HEK293 (cell line): ENCODE measurements around the gene FAF2.
A peak's percentile ranks its signal among the peaks of the same experiment; 100 is the strongest.

ENCODE experiments used
- CTCF ChIA-PET: fragments of 350-600 bp; formaldehyde crosslinking; extraction: SDS; loops from one replicate; lab custom pipeline; 2021; ENCODE audit warnings: antibody characterized with exemption; lab: Yijun Ruan, JAX
- POLR2A ChIA-PET: fragments of 300-600 bp; formaldehyde crosslinking; extraction: SDS; loops from one replicate; lab custom pipeline; 2020; ENCODE audit warnings: antibody characterized with exemption, inconsistent platforms; lab: Yijun Ruan, JAX
- H3K27ac ChIP-seq: fragments of 200-500 bp; sonication (Bioruptor generic); 2 replicates; pipeline ENCODE4 v1.5.1; 2014; ENCODE audit warnings: low read depth, low read length, control low read depth, inconsistent platforms; ENCODE audit errors: extremely low read depth
- H3K36me3 ChIP-seq, 2 experiments: fragments of 200-500 bp in 1 of 2; sonication (Bioruptor generic) in 1 of 2; 1 replicate in 1 of 2; 2 replicates in 1 of 2; pipeline ENCODE4 v1.5.1; 2014 to 2017; ENCODE audit warnings: inconsistent platforms in 2 of 2, low read length in 2 of 2; ENCODE audit not compliant: control insufficient read depth in 2 of 2, insufficient read depth in 1 of 2
- H3K4me1 ChIP-seq: fragments of 200-500 bp; sonication (Bioruptor generic); 2 replicates; pipeline ENCODE4 v1.5.1; 2014; ENCODE audit warnings: mild to moderate bottlenecking, low read length, inconsistent platforms; ENCODE audit not compliant: control insufficient read depth, insufficient read depth
- H3K4me3 ChIP-seq: 2 replicates; pipeline ENCODE4 v1.5.1; 2011; ENCODE audit warnings: low read depth, mild to moderate bottlenecking, control low read depth, low read length, moderate library complexity
- H3K9me3 ChIP-seq: fragments of 200-500 bp; sonication (Bioruptor generic); 2 replicates; pipeline ENCODE4 v1.5.1; 2014; ENCODE audit warnings: low read depth, low read length, inconsistent platforms; ENCODE audit not compliant: control insufficient read depth, insufficient read depth
- EGR2 ChIP-seq: fragments of 450-650 bp; formaldehyde crosslinking; IDR thresholded peaks from 2 replicates; pipeline ENCODE4 v1.5.1; 2016; ENCODE audit warnings: low read depth, missing biosample characterization, missing genetic modification characterization
- GLIS1 ChIP-seq: fragments of 450-650 bp; formaldehyde crosslinking; IDR thresholded peaks from 2 replicates; pipeline ENCODE4 v1.5.1; 2016; ENCODE audit warnings: missing biosample characterization, missing genetic modification characterization
- GLIS2 ChIP-seq: fragments of 450-650 bp; formaldehyde crosslinking; IDR thresholded peaks from 2 replicates; pipeline ENCODE4 v1.5.1; 2016; ENCODE audit warnings: missing biosample characterization, missing genetic modification characterization
- KLF10 ChIP-seq: fragments of 450-650 bp; IDR thresholded peaks from 2 replicates; pipeline ENCODE4 v1.5.1; 2018; ENCODE audit warnings: missing biosample characterization, mild to moderate bottlenecking, missing genetic modification characterization
- KLF9 ChIP-seq: fragments of 450-650 bp; formaldehyde crosslinking; IDR thresholded peaks from 2 replicates; pipeline ENCODE4 v1.5.1; 2016; ENCODE audit warnings: missing biosample characterization, missing genetic modification characterization, low read depth
- MZF1 ChIP-seq: fragments of 450-650 bp; formaldehyde crosslinking; IDR thresholded peaks from 2 replicates; pipeline ENCODE4 v1.5.1; 2017; ENCODE audit warnings: missing biosample characterization, missing genetic modification characterization, borderline replicate concordance
- SCRT1 ChIP-seq: fragments of 450-650 bp; formaldehyde crosslinking; IDR thresholded peaks from 2 replicates; pipeline ENCODE4 v1.5.1; 2016; ENCODE audit warnings: missing biosample characterization, missing genetic modification characterization, borderline replicate concordance
- SP2 ChIP-seq: fragments of 450-650 bp; formaldehyde crosslinking; IDR thresholded peaks from 2 replicates; pipeline ENCODE4 v1.5.1; 2016; ENCODE audit warnings: missing biosample characterization, missing genetic modification characterization
- SP3 ChIP-seq: fragments of 450-650 bp; formaldehyde crosslinking; IDR thresholded peaks from 2 replicates; pipeline ENCODE4 v1.5.1; 2016; ENCODE audit warnings: missing biosample characterization, missing genetic modification characterization
- TCF7L2 ChIP-seq: IDR thresholded peaks from 2 replicates; pipeline ENCODE4 v1.6.1; 2011; ENCODE audit warnings: low read depth, mild to moderate bottlenecking, inconsistent platforms, low read length, moderate library complexity, borderline replicate concordance
- YY1 ChIP-seq: fragments of 450-650 bp; formaldehyde crosslinking; IDR thresholded peaks from 2 replicates; pipeline ENCODE4 v1.5.1; 2018; ENCODE audit warnings: missing biosample characterization, missing genetic modification characterization
- ZBTB17 ChIP-seq: fragments of 450-650 bp; formaldehyde crosslinking; IDR thresholded peaks from 2 replicates; pipeline ENCODE4 v1.5.1; 2016; ENCODE audit warnings: missing biosample characterization, missing genetic modification characterization
- ZFHX2 ChIP-seq: fragments of 450-650 bp; formaldehyde crosslinking; conservative IDR thresholded peaks from 2 replicates; pipeline ENCODE4 v1.5.1; 2016; ENCODE audit warnings: missing biosample characterization, missing genetic modification characterization
- ZNF155 ChIP-seq: fragments of 450-650 bp; formaldehyde crosslinking; IDR thresholded peaks from 2 replicates; pipeline ENCODE4 v1.5.1; 2016; ENCODE audit warnings: missing biosample characterization, missing genetic modification characterization
- ZNF221 ChIP-seq: fragments of 450-650 bp; formaldehyde crosslinking; IDR thresholded peaks from 2 replicates; pipeline ENCODE4 v1.5.1; 2017; ENCODE audit warnings: missing biosample characterization, missing genetic modification characterization, borderline replicate concordance
- ZNF223 ChIP-seq: fragments of 450-650 bp; formaldehyde crosslinking; IDR thresholded peaks from 2 replicates; pipeline ENCODE4 v1.5.1; 2016; ENCODE audit warnings: missing biosample characterization, missing genetic modification characterization
- ZNF239 ChIP-seq: fragments of 450-650 bp; formaldehyde crosslinking; IDR thresholded peaks from 2 replicates; pipeline ENCODE4 v1.5.1; 2016; ENCODE audit warnings: missing biosample characterization, missing genetic modification characterization
- ZNF266 ChIP-seq: fragments of 450-650 bp; formaldehyde crosslinking; IDR thresholded peaks from 2 replicates; pipeline ENCODE4 v1.5.1; 2016; ENCODE audit warnings: missing biosample characterization, missing genetic modification characterization, low read depth
- ZNF292 ChIP-seq: fragments of 450-650 bp; formaldehyde crosslinking; IDR thresholded peaks from 2 replicates; pipeline ENCODE4 v1.5.1; 2016; ENCODE audit warnings: low read depth, missing biosample characterization, missing genetic modification characterization, borderline replicate concordance
- ZNF48 ChIP-seq: fragments of 450-650 bp; formaldehyde crosslinking; IDR thresholded peaks from 2 replicates; pipeline ENCODE4 v1.5.1; 2016; ENCODE audit warnings: missing biosample characterization, missing genetic modification characterization
- ZNF558 ChIP-seq: fragments of 450-650 bp; formaldehyde crosslinking; IDR thresholded peaks from 2 replicates; pipeline ENCODE4 v1.5.1; 2016; ENCODE audit warnings: missing biosample characterization, missing genetic modification characterization
- ZNF561 ChIP-seq: fragments of 450-650 bp; IDR thresholded peaks from 2 replicates; pipeline ENCODE4 v1.5.1; 2018; ENCODE audit warnings: missing biosample characterization, missing genetic modification characterization, borderline replicate concordance
- ZNF660 ChIP-seq: fragments of 450-650 bp; IDR thresholded peaks from 2 replicates; pipeline ENCODE4 v1.5.1; 2018; ENCODE audit warnings: missing biosample characterization, mild to moderate bottlenecking, missing genetic modification characterization
- ZNF785 ChIP-seq: fragments of 450-650 bp; formaldehyde crosslinking; IDR thresholded peaks from 2 replicates; pipeline ENCODE4 v1.5.1; 2016; ENCODE audit warnings: missing biosample characterization, missing genetic modification characterization
- TF ChIP-seq, protein P1 (sequence below): fragments of 450-650 bp; formaldehyde crosslinking; IDR thresholded peaks from 2 replicates; pipeline ENCODE4 v1.5.1; 2016; ENCODE audit warnings: missing biosample characterization, missing genetic modification characterization
- TF ChIP-seq, protein P2 (sequence below): fragments of 450-650 bp; formaldehyde crosslinking; IDR thresholded peaks from 2 replicates; pipeline ENCODE4 v1.5.1; 2016; ENCODE audit warnings: missing biosample characterization, missing genetic modification characterization
- TF ChIP-seq, protein P3 (sequence below): fragments of 450-650 bp; formaldehyde crosslinking; IDR thresholded peaks from 2 replicates; pipeline ENCODE4 v1.5.1; 2016; ENCODE audit warnings: missing biosample characterization, missing genetic modification characterization
- TF ChIP-seq, protein P4 (sequence below): fragments of 450-650 bp; formaldehyde crosslinking; IDR thresholded peaks from 2 replicates; pipeline ENCODE4 v1.5.1; 2016; ENCODE audit warnings: missing biosample characterization, missing genetic modification characterization

FAF2 gene

DNA sequence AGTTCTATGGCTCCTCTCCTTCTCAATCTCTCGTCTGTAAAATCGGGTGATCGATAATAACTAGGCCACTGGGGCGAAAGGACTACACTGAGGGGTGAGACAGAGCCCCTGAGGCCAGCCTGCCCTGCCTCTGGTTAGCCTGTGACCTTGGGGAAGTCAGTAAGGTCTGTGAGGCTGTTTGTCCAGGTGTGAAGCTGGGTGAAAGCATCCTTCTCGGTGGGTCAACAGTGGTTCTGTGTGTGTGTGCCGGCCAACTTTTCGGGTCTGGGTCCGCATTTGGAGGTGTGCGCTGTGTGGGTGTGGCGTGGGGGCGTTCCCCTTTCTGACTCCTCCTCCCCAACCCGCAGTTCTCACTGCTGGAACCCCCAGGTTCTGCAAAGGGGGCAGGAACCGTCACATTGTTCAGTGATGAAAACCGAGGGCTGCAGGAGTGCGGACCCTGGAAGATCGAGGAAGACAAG is 94.0 kb downstream of the FAF2 start:
- Histone ChIP-seq H3K4me3 (no peak overlapping the region), H3K4me1 (peaks cover 3% of the 10 kb centered on the region; the same call in 1 of the 2 replicates), H3K27ac (peak overlapping the region; percentile 65; the same call in 1 of the 2 replicates), H3K36me3 (no peaks in the 10 kb centered on the region), H3K9me3 (no peaks in the 10 kb centered on the region)
- no peak for TF ChIP-seq ZNF223 (tag by site-specific recombination)
- TF ChIP-seq, protein P1, sequence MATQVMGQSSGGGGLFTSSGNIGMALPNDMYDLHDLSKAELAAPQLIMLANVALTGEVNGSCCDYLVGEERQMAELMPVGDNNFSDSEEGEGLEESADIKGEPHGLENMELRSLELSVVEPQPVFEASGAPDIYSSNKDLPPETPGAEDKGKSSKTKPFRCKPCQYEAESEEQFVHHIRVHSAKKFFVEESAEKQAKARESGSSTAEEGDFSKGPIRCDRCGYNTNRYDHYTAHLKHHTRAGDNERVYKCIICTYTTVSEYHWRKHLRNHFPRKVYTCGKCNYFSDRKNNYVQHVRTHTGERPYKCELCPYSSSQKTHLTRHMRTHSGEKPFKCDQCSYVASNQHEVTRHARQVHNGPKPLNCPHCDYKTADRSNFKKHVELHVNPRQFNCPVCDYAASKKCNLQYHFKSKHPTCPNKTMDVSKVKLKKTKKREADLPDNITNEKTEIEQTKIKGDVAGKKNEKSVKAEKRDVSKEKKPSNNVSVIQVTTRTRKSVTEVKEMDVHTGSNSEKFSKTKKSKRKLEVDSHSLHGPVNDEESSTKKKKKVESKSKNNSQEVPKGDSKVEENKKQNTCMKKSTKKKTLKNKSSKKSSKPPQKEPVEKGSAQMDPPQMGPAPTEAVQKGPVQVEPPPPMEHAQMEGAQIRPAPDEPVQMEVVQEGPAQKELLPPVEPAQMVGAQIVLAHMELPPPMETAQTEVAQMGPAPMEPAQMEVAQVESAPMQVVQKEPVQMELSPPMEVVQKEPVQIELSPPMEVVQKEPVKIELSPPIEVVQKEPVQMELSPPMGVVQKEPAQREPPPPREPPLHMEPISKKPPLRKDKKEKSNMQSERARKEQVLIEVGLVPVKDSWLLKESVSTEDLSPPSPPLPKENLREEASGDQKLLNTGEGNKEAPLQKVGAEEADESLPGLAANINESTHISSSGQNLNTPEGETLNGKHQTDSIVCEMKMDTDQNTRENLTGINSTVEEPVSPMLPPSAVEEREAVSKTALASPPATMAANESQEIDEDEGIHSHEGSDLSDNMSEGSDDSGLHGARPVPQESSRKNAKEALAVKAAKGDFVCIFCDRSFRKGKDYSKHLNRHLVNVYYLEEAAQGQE: no peak
- TF ChIP-seq KLF10 (tag by site-specific recombination): 0 out of 2 replicates have a peak, but pooled peaks have one; percentile 12
- no peak for TF ChIP-seq ZNF558 (tag by site-specific recombination)
- TF ChIP-seq SP2 (tag by site-specific recombination): 0 out of 2 replicates have a peak, but pooled peaks have one; percentile 13
- no peak for TF ChIP-seq ZNF155 (tag by site-specific recombination)
- TF ChIP-seq MZF1 (tag by site-specific recombination): no peak
- peak; percentile 62; the same call in 1 of the 2 replicates for TF ChIP-seq EGR2 (tag by site-specific recombination)
- no peak for TF ChIP-seq SCRT1 (tag by site-specific recombination)
- no peak for TF ChIP-seq TCF7L2
- no peak for TF ChIP-seq ZNF239
- no peak for TF ChIP-seq ZNF660 (tag by site-specific recombination)
- TF ChIP-seq GLIS2 (tag by site-specific recombination): 0 out of 2 replicates have a peak, but pooled peaks have one; percentile 9
- no peak for TF ChIP-seq GLIS1 (tag by site-specific recombination)
- TF ChIP-seq, protein P2, sequence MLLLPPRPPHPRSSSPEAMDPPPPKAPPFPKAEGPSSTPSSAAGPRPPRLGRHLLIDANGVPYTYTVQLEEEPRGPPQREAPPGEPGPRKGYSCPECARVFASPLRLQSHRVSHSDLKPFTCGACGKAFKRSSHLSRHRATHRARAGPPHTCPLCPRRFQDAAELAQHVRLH (tag by site-specific recombination): no peak
- TF ChIP-seq SP3 (tag by site-specific recombination): peak; percentile 54; the same call in 1 of the 2 replicates
- TF ChIP-seq ZFHX2 (tag by site-specific recombination): peak; percentile 62
- no peak for TF ChIP-seq ZNF561 (tag by site-specific recombination)
- TF ChIP-seq ZNF48 (tag by site-specific recombination): no peak
- TF ChIP-seq KLF9 (tag by site-specific recombination): peak; percentile 86
- 0 out of 2 replicates have a peak, but pooled peaks have one; percentile 12 for TF ChIP-seq ZBTB17 (tag by site-specific recombination)
- ChIA-PET POLR2A (no interaction called here), CTCF (interaction anchor here (0.6 to 1.8 kb wide), 3 partner anchors 8 to 114 kb away, joined by 3 to 9 read pairs (median 3); no protein-coding TSS in a partner anchor)

DNA sequence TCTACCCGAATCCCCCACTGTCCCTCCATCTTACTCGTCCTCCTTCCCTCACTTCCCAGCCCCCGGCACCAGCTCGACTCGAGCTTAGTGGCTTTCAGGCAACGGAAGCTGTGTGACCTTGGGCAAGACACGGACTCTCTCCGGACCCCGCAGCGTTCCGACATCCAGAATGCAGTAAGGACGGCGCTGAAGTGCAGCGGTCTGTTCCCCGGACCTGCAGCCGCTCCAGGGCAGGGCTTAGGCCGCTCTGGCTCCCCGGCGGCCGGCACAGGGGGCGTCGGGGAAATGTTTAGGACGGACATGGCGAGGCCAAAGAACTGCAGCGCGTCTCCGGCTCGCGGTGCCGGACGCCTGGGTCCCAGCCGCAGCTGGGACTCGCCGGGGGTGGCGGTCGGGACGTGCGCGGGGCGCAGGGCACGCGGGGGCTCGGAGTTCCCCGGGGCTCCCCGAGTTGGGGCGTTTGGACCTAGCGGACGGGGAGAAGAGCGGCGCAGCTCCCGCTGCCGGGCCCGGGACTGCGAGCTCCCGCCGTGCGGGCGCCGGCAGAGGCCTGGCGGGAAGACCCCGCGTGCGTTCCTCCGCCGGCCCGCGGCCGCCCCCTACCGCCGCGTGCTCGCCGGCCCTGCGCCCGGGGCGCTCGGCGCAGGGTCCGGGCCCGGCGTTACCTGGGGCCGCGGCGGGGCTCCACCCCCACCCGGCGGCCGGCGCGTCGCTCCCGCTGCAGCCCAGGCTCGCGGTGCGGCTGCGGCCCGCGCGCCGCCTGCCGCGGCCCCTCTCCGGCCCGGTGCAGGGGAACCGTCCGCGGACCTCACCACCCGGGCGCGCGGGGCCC is 94.6 kb downstream of the FAF2 start:
- no peaks in the 10 kb centered on the region for H3K9me3 ChIP-seq
- POLR2A ChIA-PET: interaction anchor here (0.6 to 2.0 kb wide), 5 partner anchors 11 to 154 kb away, joined by 3 to 7 read pairs (median 5); partner anchors contain the start of genes CLTB, FAF2, HIGD2A and NOP16
- H3K36me3 ChIP-seq: no peaks in the 10 kb centered on the region
- H3K4me1 ChIP-seq: peaks cover 3% of the 10 kb centered on the region; the same call in 1 of the 2 replicates
- peak overlapping the region; percentile 65; the same call in 1 of the 2 replicates for H3K27ac ChIP-seq
- H3K4me3 ChIP-seq: peak overlapping the region; percentile 47
- CTCF ChIA-PET: interaction anchor here (0.6 to 1.8 kb wide), 10 partner anchors 9 to 1635 kb away, joined by 3 to 9 read pairs (median 4); partner anchors contain the start of genes CLTB and FAF2
- TF ChIP-seq YY1: no peak
- TF ChIP-seq ZNF221 (tag by site-specific recombination): no peak
- TF ChIP-seq ZNF266 (tag by site-specific recombination): no peak
- no peak for TF ChIP-seq TCF7L2
- TF ChIP-seq, protein P3, sequence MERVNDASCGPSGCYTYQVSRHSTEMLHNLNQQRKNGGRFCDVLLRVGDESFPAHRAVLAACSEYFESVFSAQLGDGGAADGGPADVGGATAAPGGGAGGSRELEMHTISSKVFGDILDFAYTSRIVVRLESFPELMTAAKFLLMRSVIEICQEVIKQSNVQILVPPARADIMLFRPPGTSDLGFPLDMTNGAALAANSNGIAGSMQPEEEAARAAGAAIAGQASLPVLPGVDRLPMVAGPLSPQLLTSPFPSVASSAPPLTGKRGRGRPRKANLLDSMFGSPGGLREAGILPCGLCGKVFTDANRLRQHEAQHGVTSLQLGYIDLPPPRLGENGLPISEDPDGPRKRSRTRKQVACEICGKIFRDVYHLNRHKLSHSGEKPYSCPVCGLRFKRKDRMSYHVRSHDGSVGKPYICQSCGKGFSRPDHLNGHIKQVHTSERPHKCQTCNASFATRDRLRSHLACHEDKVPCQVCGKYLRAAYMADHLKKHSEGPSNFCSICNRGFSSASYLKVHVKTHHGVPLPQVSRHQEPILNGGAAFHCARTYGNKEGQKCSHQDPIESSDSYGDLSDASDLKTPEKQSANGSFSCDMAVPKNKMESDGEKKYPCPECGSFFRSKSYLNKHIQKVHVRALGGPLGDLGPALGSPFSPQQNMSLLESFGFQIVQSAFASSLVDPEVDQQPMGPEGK (tag by site-specific recombination): 0 out of 2 replicates have a peak, but pooled peaks have one; percentile 34
- TF ChIP-seq, protein P4, sequence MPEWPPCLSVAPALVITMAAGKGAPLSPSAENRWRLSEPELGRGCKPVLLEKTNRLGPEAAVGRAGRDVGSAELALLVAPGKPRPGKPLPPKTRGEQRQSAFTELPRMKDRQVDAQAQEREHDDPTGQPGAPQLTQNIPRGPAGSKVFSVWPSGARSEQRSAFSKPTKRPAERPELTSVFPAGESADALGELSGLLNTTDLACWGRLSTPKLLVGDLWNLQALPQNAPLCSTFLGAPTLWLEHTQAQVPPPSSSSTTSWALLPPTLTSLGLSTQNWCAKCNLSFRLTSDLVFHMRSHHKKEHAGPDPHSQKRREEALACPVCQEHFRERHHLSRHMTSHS: no peak
- TF ChIP-seq ZNF292 (tag by site-specific recombination): no peak
- no peak for TF ChIP-seq ZNF785 (tag by site-specific recombination)
